Testis (tissue), 3 donors: Measurements from ENCODE around the gene RBFOX1. TPM values are rescaled to one million over a fixed set of nuclear protein-coding genes. Genes with fewer than 3 reads are reported as not detected.

ENCODE experiments used
- DNase-seq: peaks from one replicate; pipeline ENCODE4 v3.0.0-alpha.2; 2019
- H3K27ac ChIP-seq, 2 donors: fragments of 200-600 bp; sonication (generic); one replicate each; pipeline ENCODE4 v1.5.1; 2019
- H3K27me3 ChIP-seq: fragments of 200-600 bp; sonication (generic); one replicate; pipeline ENCODE4 v1.5.1; 2019
- H3K36me3 ChIP-seq: fragments of 200-600 bp; sonication (generic); one replicate; pipeline ENCODE4 v1.5.1; 2017; ENCODE audit warnings: low read depth; ENCODE audit errors: missing control alignments
- H3K4me1 ChIP-seq: fragments of 200-600 bp; sonication (generic); one replicate; pipeline ENCODE4 v1.5.1; 2019
- H3K4me3 ChIP-seq, 2 donors: fragments of 200-600 bp; sonication (generic); one replicate each; pipeline ENCODE4 v1.5.1; 2017 to 2019
- H3K9me3 ChIP-seq: fragments of 200-600 bp; sonication (generic); one replicate; pipeline ENCODE4 v1.5.1; 2017
- POLR2A ChIP-seq: fragments of 450-650 bp; IDR thresholded peaks from one replicate; pipeline ENCODE4 v1.6.1; 2017; ENCODE audit warnings: antibody characterized with exemption, mild to moderate bottlenecking, moderate library complexity
- WGBS, 2 donors: methylation state at CpG; one replicate each; pipeline ENCODE4 v1.1.5; 2018; 5-methylcytosine and 5-hydroxymethylcytosine counted together
- intact Hi-C: fragments of 100-400 bp; cut with DNase I; formaldehyde crosslinking; loops from one replicate; pipeline ENCODE4 v1.15.1; 2023; ENCODE audit warnings: low total_unique reads
- polyA plus RNA-seq: library from polyadenylated mRNA; stranded (reverse); fragments of 350-450 nt; fragmentation: Illumina TruSeq; extraction: RNeasy Lipid Tissue Mini Kit (QIAGEN cat#74804); gene quantifications from one replicate; pipeline ENCODE4 v1.2.3, GENCODE V29; 2014; ENCODE audit warnings: low read depth, low replicate concordance; ENCODE audit not compliant: insufficient read depth
- total RNA-seq, 2 donors: library from RNA; depleted of rRNA; stranded (reverse); fragments of >200 nt; gene quantifications; one replicate each; pipeline ENCODE4 v1.2.3, GENCODE V29; 2016
- TF ChIP-seq, protein P1 (sequence below), 3 experiments: fragments of 450-650 bp in 2 of 3; fragments of 200-600 bp in 1 of 3; sonication (generic) in 1 of 3; IDR thresholded peaks; one replicate each; pipeline ENCODE4 v1.5.1; 2016 to 2019; ENCODE audit warnings: antibody characterized with exemption in 3 of 3, mild to moderate bottlenecking in 2 of 3, moderate library complexity in 1 of 3

RBFOX1 gene
- total and polyA plus RNA-seq, 3 donors from 2014 or later, result 0.68 to 2.8 (median 1.1) TPM

DNA sequence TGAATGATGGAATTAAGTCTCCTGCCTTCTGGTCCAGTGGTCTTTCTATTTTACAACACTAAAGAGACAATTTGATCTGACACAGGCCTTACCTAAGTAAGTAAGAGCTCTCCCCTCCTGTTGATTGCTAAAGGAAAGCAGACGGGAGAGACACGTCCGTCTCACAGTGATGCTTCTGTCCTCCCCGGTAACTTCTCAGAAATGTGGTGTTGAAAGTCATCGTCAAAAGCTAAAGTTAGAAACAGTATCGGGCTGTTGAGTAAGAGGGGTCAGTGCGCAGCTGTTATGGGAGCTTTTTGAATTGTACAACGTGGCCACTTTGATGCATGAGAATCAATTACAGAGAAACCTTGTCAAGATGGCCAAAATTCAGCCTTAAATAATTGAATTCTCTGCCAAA lies 1.9 kb upstream of the RBFOX1 start:
- Histone ChIP-seq H3K27me3 (no peaks in the 10 kb centered on the region), H3K4me3 (no peak overlapping the region), H3K9me3 (no peaks in the 10 kb centered on the region), H3K27ac (no peak overlapping the region), H3K4me1 (no peaks in the 10 kb centered on the region), H3K36me3 (no peaks in the 10 kb centered on the region)
- intact Hi-C loops, result no loop called here
- WGBS, 2 donors, result 43 to 65% methylated on average over 8 of the region's 8 CpGs
- no peak for DNase-seq
- TF ChIP-seq POLR2A, result no peak
- TF ChIP-seq, protein P1, sequence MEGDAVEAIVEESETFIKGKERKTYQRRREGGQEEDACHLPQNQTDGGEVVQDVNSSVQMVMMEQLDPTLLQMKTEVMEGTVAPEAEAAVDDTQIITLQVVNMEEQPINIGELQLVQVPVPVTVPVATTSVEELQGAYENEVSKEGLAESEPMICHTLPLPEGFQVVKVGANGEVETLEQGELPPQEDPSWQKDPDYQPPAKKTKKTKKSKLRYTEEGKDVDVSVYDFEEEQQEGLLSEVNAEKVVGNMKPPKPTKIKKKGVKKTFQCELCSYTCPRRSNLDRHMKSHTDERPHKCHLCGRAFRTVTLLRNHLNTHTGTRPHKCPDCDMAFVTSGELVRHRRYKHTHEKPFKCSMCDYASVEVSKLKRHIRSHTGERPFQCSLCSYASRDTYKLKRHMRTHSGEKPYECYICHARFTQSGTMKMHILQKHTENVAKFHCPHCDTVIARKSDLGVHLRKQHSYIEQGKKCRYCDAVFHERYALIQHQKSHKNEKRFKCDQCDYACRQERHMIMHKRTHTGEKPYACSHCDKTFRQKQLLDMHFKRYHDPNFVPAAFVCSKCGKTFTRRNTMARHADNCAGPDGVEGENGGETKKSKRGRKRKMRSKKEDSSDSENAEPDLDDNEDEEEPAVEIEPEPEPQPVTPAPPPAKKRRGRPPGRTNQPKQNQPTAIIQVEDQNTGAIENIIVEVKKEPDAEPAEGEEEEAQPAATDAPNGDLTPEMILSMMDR (IDR thresholded peaks at IDR 0.05), result no peak

DNA sequence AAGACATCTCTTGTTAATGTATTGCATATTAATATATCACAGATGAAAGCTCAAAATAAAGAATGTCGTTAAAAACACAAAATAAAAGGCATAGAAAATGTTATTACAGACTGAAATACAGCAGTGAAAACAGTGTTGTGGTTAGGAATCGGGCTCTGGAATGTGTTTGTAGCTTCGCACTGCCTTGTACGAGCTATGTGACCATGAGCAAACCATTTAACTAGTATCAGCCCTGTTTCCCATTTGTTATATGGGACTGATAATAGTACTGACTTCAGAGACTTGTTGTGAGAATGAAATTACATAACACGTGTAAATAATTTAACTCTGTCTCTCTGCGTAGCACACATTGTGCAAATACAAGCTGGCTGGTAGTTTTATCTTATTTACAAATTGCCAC lies 648 bp upstream of the RBFOX1 start:
- Histone ChIP-seq H3K27ac (no peak overlapping the region), H3K36me3 (no peaks in the 10 kb centered on the region), H3K4me1 (no peaks in the 10 kb centered on the region), H3K9me3 (no peaks in the 10 kb centered on the region), H3K4me3 (no peak overlapping the region), H3K27me3 (no peaks in the 10 kb centered on the region)
- WGBS, 2 donors, result 42 to 46% methylated on average over 6 of the region's 6 CpGs
- no peak for DNase-seq
- TF ChIP-seq, protein P1 (IDR thresholded peaks at IDR 0.05), result no peak
- no peak for TF ChIP-seq POLR2A
- intact Hi-C loops, result no loop called here

DNA sequence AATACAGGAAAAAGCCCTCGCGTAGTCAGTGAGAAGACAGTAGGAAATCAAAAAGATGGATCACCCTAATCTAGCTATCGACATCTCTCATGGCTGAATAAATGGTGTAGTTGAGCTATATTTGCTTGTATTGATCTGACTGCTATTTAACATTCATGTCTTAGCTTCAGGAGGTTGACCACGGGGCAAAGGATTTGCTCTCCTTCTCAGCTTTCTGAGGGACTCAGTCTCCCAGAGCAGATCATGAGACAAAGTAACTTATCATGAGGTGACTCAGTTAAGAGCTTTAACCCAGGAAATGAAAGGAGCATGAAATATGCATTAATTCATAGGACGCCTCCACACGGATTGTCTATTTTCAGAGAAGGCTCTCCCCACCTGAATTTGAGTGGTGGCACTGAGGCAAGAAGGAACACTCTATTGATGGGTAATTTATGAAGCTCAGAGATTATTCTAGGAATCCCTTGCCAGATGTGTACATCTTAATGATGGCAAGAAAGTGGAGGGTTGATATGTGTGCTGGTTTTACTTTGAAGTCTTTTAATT lies 608 bp downstream of the RBFOX1 start:
- no peaks in the 10 kb centered on the region for H3K27me3 ChIP-seq
- H3K4me1 ChIP-seq, result no peaks in the 10 kb centered on the region
- no peak for DNase-seq
- H3K27ac ChIP-seq, result no peak overlapping the region
- H3K4me3 ChIP-seq, result no peak overlapping the region
- H3K9me3 ChIP-seq, result no peaks in the 10 kb centered on the region
- intact Hi-C loops, result no loop called here
- no peaks in the 10 kb centered on the region for H3K36me3 ChIP-seq
- TF ChIP-seq, protein P1 (IDR thresholded peaks at IDR 0.05), result no peak
- no peak for TF ChIP-seq POLR2A
- 73 to 79% methylated on average over 6 of the region's 6 CpGs for WGBS, 2 donors

DNA sequence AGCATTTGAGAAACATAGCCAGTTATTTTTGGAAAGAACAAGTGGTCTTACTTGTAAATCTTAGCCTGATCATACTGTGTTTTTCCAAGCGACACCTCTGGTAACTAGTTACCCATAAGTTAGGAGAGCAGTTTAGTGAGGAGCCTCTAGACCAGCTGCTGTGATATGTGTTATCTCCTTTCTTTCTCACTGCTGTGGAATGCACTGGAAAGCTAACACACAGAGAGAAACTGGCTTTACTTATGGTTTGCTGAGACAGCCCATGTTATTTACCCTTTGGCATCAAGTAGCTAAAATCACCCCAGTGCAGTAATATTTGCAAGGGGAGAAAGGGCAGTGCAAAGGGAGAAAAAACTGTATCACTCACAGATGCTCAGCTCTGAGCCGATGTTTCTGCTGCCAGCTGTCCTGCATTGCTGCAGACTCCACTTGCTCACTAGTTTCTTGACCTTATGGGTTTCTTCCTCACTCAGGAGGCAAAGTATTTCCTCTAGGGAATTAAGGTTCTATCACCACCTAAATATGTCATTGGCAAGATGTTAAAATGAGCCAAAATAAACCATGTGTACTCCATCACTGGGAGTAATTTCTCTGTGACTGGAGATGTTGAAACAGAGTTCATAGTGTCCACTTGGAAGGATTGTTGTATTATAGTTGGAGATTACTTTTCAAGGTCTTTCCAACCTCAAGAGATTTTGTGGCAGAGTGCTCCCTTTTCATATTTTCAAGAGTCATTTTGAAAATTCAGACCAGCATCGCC lies 2.3 kb downstream of the RBFOX1 start:
- H3K9me3 ChIP-seq, result no peaks in the 10 kb centered on the region
- no peak for DNase-seq
- H3K36me3 ChIP-seq, result no peaks in the 10 kb centered on the region
- H3K4me3 ChIP-seq, result no peak overlapping the region
- 41 to 45% methylated on average over 3 of the region's 3 CpGs for WGBS, 2 donors
- no peaks in the 10 kb centered on the region for H3K4me1 ChIP-seq
- intact Hi-C loops, result no loop called here
- no peaks in the 10 kb centered on the region for H3K27me3 ChIP-seq
- no peak for TF ChIP-seq POLR2A
- TF ChIP-seq, protein P1 (IDR thresholded peaks at IDR 0.05), result no peak
- H3K27ac ChIP-seq, result no peak overlapping the region
